Right forelimb (tissue), 1 donor: ENCODE results near the gene LEMD3.

ENCODE experiments used
- DNase-seq: peaks from one replicate; pipeline ENCODE4 v3.0.0-alpha.2; 2018

LEMD3 gene

GRCh38 chr12:65170209-65170881 is 962 bp downstream of the LEMD3 start:
- peak; percentile 70 for DNase-seq

GRCh38 chr12:65171073-65171472 is 1.7 kb downstream of the LEMD3 start:
- DNase-seq: no peak

DNA sequence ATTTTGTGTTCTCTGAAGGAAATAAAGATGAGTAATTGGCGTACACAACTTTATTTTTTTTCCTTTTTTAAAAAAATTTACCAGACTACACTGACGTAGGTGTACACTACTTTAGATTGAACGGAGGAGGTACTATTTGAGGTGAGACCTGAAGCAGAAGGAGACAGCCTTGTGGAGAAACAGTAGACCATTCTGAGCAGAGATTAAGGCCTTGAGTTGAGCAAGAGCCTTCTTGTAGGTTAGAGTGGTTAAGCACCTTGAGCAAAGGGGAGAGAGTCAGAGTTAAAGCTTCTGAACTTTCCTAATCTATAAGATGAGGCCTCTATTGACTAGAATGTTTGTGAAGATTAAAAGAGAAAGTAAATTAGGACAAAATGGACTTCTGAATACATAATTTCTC is 2.5 kb downstream of the LEMD3 start:
- DNase-seq: no peak

GRCh38 chr12:65175385-65175784 is 6.0 kb downstream of the LEMD3 start:
- DNase-seq: no peak

DNA sequence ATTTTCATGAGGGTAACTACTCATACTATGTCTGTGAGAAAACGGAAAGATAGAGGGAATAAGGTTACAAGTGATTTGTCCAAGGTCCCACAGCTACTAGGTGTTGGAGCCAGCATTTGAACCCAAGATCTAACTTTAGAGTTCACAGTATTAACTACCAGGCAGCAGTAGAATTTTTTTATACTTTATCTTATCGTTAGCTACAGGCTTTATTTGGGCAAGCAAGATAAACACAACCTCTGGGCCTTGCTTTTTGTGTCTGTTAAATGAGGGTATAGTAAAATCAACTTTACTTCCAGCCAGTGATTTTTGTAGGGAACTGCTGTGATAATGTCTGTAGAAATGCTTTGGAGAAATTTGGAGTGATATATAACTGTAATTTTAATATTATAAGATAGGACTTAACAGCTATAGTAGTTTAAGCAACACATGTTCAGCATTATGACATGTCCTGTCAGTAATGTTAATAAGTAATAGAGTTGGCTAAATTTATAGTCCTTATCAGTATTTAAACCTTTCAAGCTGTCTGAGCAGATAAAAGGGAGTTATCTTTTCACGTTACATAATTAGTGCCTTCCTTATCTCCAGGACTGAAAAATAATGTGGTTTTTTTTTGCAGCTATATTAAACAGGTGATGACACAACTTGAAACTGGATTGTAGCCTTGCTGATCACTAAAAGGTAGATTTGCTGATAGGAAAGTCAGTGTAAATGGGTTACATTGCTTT is 12.8 kb downstream of the LEMD3 start:
- DNase-seq: no peak

GRCh38 chr12:65184176-65184857 is 14.9 kb downstream of the LEMD3 start:
- no peak for DNase-seq

DNA sequence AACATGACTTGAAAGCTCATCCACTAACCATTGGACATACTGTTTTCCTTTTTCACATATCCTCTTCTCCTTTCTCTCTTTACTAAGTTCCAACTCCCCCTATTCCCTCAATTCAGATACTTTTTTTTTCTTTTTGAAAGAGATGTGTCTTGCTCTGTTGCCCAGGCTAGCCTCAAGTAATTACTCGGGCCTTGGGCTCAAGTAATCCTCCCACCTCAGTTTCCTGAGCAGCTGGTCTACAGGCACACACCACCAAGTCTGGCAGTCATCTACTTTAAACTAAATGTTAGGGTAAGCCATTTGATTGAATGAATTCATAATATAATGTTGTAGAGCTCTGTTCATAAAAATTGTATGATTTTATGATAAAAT is 15.5 kb downstream of the LEMD3 start:
- DNase-seq: no peak

- no peak for DNase-seq
Measured at GRCh38 chr12:65187665-65188064, 18.3 kb downstream of the LEMD3 start.

DNA sequence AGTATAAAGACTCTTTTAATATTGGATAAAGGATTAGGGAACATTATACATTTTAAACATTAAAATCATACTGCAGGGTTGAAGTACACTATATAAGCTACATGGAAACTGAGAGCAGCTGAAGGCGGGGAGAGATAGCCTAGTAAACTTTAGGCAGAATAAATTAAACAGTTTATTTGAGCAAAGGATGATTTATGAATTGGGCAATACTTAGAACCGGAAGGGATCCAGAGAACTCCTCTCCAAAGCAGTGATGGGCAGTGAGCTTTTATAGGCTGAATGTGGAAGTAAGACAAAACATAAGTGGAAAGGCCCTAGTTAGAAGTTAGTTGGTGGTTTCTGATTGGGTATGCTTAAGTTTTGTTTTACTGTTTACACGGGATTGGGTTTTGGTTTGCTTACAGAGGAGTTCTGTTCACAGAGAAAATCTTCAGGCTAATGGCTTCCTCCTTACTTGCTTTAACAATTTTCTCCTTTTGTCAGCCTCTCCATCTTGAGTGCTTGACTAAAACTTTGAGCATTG is 18.9 kb downstream of the LEMD3 start:
- no peak for DNase-seq

- no peak for DNase-seq
Measured at GRCh38 chr12:65189028-65189718, 19.8 kb downstream of the LEMD3 start.

DNA sequence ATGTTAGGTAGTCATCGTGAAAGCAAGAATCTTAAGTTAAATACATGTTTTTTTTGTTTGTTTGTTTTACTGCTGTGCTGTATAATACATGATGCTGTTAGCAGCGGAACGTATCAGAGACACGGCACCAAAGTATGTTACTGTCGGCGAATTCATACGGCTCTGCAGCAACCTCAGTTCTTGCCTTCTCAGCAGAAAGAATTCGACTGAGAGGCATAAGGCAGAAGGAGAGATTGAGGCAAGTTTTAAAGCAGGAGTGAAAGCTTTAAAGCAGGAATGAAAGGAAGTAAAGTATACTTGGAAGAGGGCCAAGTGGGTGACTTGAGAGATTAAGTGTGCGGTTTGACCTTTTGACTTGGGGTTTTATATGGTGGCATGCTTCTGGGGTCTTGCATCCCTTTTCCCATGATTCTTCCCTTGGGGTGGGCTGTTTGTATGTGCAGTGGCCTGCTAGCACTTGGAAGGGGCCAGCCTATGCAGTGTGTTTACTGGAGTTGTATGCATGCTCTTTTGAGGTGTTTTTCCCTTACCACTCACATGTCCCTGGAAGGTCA is 23.7 kb downstream of the LEMD3 start:
- no peak for DNase-seq

- DNase-seq: no peak
Measured at GRCh38 chr12:65194949-65195348, 25.6 kb downstream of the LEMD3 start.

DNA sequence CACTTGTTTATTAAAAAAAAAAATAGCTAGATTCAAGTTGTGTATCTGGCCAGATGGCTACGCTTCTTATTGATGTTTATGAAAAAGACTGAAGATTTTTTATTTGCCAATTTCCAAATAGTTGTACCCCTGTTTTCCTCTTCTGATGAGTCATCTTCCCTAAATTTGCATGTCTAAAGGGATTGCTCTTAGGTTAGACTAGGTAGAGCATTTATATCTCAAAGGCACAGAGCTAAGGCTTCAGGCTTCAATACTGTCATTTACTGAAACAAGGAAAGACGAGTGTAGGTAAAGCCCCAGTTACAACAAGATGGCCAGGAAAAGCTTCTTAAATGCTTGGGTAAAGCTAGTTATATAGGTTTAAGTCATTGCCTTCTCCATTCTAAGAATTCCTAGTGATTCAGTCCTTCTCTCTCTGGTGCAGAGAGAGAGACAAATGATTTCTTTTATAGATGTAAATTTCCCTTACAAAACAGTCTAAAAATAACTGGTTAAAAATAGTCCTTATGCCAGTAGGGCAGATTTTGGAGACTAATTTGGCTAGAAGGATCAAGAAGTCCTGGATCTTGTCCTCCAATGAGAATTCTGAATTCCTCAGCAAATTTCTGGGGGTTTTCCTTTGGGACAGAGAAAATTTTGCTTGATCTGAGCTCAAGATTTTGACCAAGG is 26.1 kb downstream of the LEMD3 start:
- no peak for DNase-seq

GRCh38 chr12:65196762-65197567 is 27.6 kb downstream of the LEMD3 start:
- no peak for DNase-seq

DNA sequence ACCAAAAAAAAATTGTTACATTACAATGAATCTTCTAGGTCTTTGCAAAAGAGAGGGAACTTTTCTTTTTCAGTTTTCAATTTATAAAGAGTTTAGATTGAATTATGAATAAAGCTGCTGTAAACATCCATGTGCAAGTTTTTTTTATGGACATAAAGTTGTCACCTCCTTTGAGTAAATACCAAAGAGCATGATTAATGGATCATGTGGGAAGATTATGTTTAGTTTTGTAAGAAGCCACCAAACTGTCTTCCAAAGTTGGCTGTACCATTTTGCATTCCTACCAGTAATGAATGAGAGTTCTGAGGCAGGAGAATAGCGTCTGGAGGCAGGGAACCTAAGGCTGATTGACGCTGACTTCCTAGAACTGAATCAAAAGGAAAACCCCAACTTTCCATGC is 30.2 kb downstream of the LEMD3 start:
- DNase-seq: no peak

- DNase-seq: no peak
Measured at GRCh38 chr12:65200007-65200665, 30.8 kb downstream of the LEMD3 start.

GRCh38 chr12:65203376-65203775 is 34.0 kb downstream of the LEMD3 start:
- no peak for DNase-seq

- DNase-seq: no peak
Measured at GRCh38 chr12:65204886-65205525, 35.6 kb downstream of the LEMD3 start.

GRCh38 chr12:65205886-65206285 is 36.5 kb downstream of the LEMD3 start:
- DNase-seq: no peak

GRCh38 chr12:65208125-65208524 is 38.7 kb downstream of the LEMD3 start:
- DNase-seq: no peak
